Endothelial cell of umbilical vein (primary cell): ENCODE data around the gene VPS25.

Experiments used
- CTCF ChIP-seq, 2 donors: IDR thresholded peaks; 1 replicate in 1 of 2; 2 replicates in 1 of 2; pipeline ENCODE4 v1.5.1; 2011; ENCODE audit warnings: low read length in 2 of 2, mild to moderate bottlenecking in 2 of 2, moderate library complexity in 2 of 2, control low read depth in 1 of 2, inconsistent platforms in 1 of 2, low read depth in 1 of 2; ENCODE audit not compliant: insufficient read depth in 1 of 2; ENCODE audit errors: extremely low read depth in 1 of 2
- EZH2 ChIP-seq: IDR thresholded peaks from 2 replicates; pipeline ENCODE4 v1.6.1; 2012; ENCODE audit warnings: borderline replicate concordance, low read depth, mild to moderate bottlenecking, moderate library complexity, low read length, inconsistent platforms; ENCODE audit not compliant: severe bottlenecking
- POLR2AphosphoS5 ChIP-seq: IDR thresholded peaks from 2 replicates; pipeline ENCODE4 v1.6.1; 2012; ENCODE audit warnings: low read depth, mild to moderate bottlenecking, control low read depth, low read length, moderate library complexity; ENCODE audit not compliant: insufficient read depth

GRCh38 chr17:42744283-42744805 is 28.9 kb upstream of the VPS25 start:
- no peak for TF ChIP-seq EZH2
- TF ChIP-seq CTCF (IDR thresholded peaks at IDR 0.05; ENCODE audit: extremely low read depth in 1 of 2, insufficient read depth in 1 of 2, low read depth in 1 of 2, low read length in 2 of 2): no peak
- TF ChIP-seq POLR2AphosphoS5: no peak
